ENCODE measurements around the gene ST6GALNAC5.

- no peak for TF ChIP-seq EZH2phosphoT487 (IDR thresholded peaks at IDR 0.05; ENCODE audit: borderline replicate concordance)
- no peak for TF ChIP-seq CTCF (conservative IDR thresholded peaks at IDR 0.05; ENCODE audit: low read length)
These were observed 73.5 kb downstream of the ST6GALNAC5 start for GRCh38 chr1:76940571-76941335.
